K562 (cell line): ENCODE results near the gene ECD. TPM values are rescaled to one million over a fixed set of nuclear protein-coding genes. Genes with fewer than 3 reads are reported as not detected.

Experiments
- CBX1 ChIP-seq: sonication (generic); IDR thresholded peaks from 2 replicates; pipeline ENCODE4 v1.6.1; 2016; ENCODE audit warnings: antibody characterized with exemption, low read depth, mild to moderate bottlenecking
- CHD1 ChIP-seq: fragments of 200-600 bp; sonication (generic); IDR thresholded peaks from one replicate; pipeline ENCODE4 v1.6.1; 2012; ENCODE audit warnings: mild to moderate bottlenecking, moderate library complexity, low read length, inconsistent platforms
- GTF2F1 ChIP-seq: IDR thresholded peaks from 2 replicates; pipeline ENCODE4 v1.6.1; 2011; ENCODE audit warnings: low read depth, low read length, improper control_type of control experiment
- HDAC1 ChIP-seq, 2 experiments: fragments of 450-650 bp; IDR thresholded peaks; 2 replicates each; pipeline ENCODE4 v1.6.1; 2016 to 2017; ENCODE audit warnings: inconsistent platforms in 1 of 2, mild to moderate bottlenecking in 1 of 2, moderate library complexity in 1 of 2
- HEY1 ChIP-seq: fragments of 250-450 bp; sonication (Bioruptor Pico); IDR thresholded peaks from 2 replicates; pipeline ENCODE4 v1.5.0; 2020; ENCODE audit warnings: mild to moderate bottlenecking, moderate library complexity, borderline replicate concordance
- IFI16 ChIP-seq: fragments of 250-450 bp; sonication (Bioruptor Pico); IDR thresholded peaks from 2 replicates; pipeline ENCODE4 v2.1.2; 2022; ENCODE audit warnings: mild to moderate bottlenecking, inconsistent platforms
- MAZ ChIP-seq, 2 experiments: fragments of 450-650 bp in 1 of 2; sonication (generic) in 1 of 2; formaldehyde crosslinking; IDR thresholded peaks in 1 of 2; conservative IDR thresholded peaks in 1 of 2; 2 replicates each; pipeline versions ENCODE4 v1.4.0 to v1.5.0; 2020; ENCODE audit warnings: mild to moderate bottlenecking in 1 of 2, missing genetic modification reagents in 1 of 2
- MXI1 ChIP-seq: IDR thresholded peaks from 2 replicates; pipeline ENCODE4 v1.6.1; 2011; ENCODE audit warnings: low read depth, mild to moderate bottlenecking, improper control_type of control experiment, low read length
- NFRKB ChIP-seq: fragments of 450-650 bp; IDR thresholded peaks from 2 replicates; pipeline ENCODE4 v1.6.1; 2016; ENCODE audit warnings: low read depth
- PHB2 ChIP-seq: fragments of 450-650 bp; IDR thresholded peaks from 2 replicates; pipeline ENCODE4 v1.6.1; 2017; ENCODE audit warnings: low read depth
- POU5F1 ChIP-seq: fragments of 150-350 bp; IDR thresholded peaks from 2 replicates; pipeline ENCODE4 v1.6.1; 2014; ENCODE audit warnings: borderline replicate concordance, low read length, low read depth, mild to moderate bottlenecking; ENCODE audit not compliant: partially characterized antibody
- RBBP5 ChIP-seq: fragments of 200-600 bp; sonication (generic); IDR thresholded peaks from 2 replicates; pipeline ENCODE4 v1.6.1; 2012; ENCODE audit warnings: borderline replicate concordance, mild to moderate bottlenecking, low read length, control low read depth, inconsistent platforms; ENCODE audit not compliant: insufficient read depth, poor library complexity, severe bottlenecking
- SAFB ChIP-seq: fragments of 200-400 bp; formaldehyde crosslinking; IDR thresholded peaks from 2 replicates; pipeline ENCODE4 v1.6.1; 2017; ENCODE audit warnings: low read depth, low read length, borderline replicate concordance
- SMAD4 ChIP-seq: fragments of 250-450 bp; sonication (Bioruptor Pico); conservative IDR thresholded peaks from 2 replicates; pipeline ENCODE4 v1.8.0; 2021; ENCODE audit warnings: inconsistent platforms, mild to moderate bottlenecking, moderate library complexity
- TRIM24 ChIP-seq, 2 experiments: fragments of 450-650 bp; IDR thresholded peaks; 2 replicates each; pipeline ENCODE4 v1.6.1; 2016
- ZFPM2 ChIP-seq: fragments of 250-450 bp; sonication (Bioruptor Pico); IDR thresholded peaks from 2 replicates; pipeline ENCODE4 v1.5.1; 2022; ENCODE audit warnings: mild to moderate bottlenecking
- ZNF444 ChIP-seq: fragments of 250-450 bp; sonication (Bioruptor Pico); IDR thresholded peaks from 2 replicates; pipeline ENCODE4 v1.4.0; 2020; ENCODE audit warnings: mild to moderate bottlenecking, moderate library complexity
- ZNF785 ChIP-seq: fragments of 250-450 bp; sonication (Bioruptor Pico); IDR thresholded peaks from 2 replicates; pipeline ENCODE4 v1.4.0; 2020; ENCODE audit warnings: mild to moderate bottlenecking
- polyA plus RNA-seq, 8 experiments: library from polyadenylated mRNA; depleted of rRNA in 4 of 8; stranded (reverse) in 5 of 8; unstranded in 3 of 8; fragments of >200 nt; fragmentation: Nextera tagmentation in 2 of 8; fragmentation: Illumina TruSeq in 1 of 8; extraction: Ambion mirVana in 2 of 8; extraction: Trizol in 1 of 8; gene quantifications; 2 replicates each; pipeline versions ENCODE4 v1.2.1 to v1.2.3, GENCODE V29; 2011 to 2014; ENCODE audit warnings: inconsistent platforms in 1 of 8, missing spikeins in 1 of 8
- total RNA-seq, 7 experiments: library from RNA; depleted of rRNA in 6 of 7; stranded (reverse); fragments of >200 nt in 6 of 7; fragmentation: Illumina TruSeq in 2 of 7; extraction: Trizol in 2 of 7; gene quantifications; 2 replicates each; pipeline versions ENCODE4 v1.2.1 to v1.2.3, GENCODE V29; 2011 to 2021; ENCODE audit warnings: low replicate concordance in 1 of 7
- TF ChIP-seq, protein P1 (sequence below): IDR thresholded peaks from 2 replicates; pipeline ENCODE4 v1.6.1; 2011; ENCODE audit warnings: borderline replicate concordance, low read depth, mild to moderate bottlenecking, moderate library complexity, low read length; ENCODE audit not compliant: insufficient read depth, poor library complexity, severe bottlenecking
- TF ChIP-seq, protein P2 (sequence below): fragments of 250-450 bp; sonication (Bioruptor Pico); IDR thresholded peaks from 2 replicates; pipeline ENCODE4 v1.4.0; 2020

Gene ECD
- total and polyA plus RNA-seq, 9 of the 15 experiments (the other 6 are each of a cell fraction or from before 2014, with no cell fraction given): 33.5 to 79.9 (median 53.2) TPM

DNA sequence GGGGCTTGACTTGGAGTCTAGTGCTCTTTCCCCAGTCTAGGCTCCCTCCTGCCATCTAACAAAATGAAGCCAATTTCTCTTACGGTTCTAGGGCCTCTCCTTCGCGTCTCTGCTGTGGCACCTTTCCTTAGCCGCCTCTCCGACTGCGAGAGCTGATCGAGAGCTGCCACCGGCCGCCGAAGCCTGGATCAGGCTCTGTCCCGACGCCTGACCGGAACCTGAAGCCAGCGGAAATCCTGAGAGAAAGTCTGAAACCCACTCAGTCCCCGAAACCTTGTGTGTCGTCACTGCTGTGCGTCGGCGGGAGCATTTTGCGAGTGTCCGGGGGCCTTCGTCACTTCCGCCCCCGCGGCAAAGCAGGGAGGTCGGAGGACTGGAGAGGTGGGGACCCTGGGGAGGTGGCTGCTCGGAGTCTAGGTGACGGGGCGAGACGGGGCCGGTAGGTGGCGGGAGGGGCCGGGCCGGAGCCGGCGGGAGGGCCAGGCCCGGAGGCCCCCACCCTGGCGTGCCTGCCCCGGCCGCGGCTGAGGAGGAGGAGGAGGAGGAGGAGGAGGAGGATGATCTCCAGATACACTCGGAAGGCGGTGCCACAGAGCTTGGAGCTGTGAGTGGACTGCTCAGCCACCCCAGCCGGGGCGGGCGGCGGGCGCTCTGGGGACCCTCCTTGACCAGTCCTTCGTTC is at the start of gene ECD, which contains the start of gene FAM149B1 (continued):
- TF ChIP-seq, protein P1, sequence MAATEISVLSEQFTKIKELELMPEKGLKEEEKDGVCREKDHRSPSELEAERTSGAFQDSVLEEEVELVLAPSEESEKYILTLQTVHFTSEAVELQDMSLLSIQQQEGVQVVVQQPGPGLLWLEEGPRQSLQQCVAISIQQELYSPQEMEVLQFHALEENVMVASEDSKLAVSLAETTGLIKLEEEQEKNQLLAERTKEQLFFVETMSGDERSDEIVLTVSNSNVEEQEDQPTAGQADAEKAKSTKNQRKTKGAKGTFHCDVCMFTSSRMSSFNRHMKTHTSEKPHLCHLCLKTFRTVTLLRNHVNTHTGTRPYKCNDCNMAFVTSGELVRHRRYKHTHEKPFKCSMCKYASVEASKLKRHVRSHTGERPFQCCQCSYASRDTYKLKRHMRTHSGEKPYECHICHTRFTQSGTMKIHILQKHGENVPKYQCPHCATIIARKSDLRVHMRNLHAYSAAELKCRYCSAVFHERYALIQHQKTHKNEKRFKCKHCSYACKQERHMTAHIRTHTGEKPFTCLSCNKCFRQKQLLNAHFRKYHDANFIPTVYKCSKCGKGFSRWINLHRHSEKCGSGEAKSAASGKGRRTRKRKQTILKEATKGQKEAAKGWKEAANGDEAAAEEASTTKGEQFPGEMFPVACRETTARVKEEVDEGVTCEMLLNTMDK: peak; percentile 75
- TF ChIP-seq POU5F1 (peak; percentile 47), MAZ (CRISPR knock-in tag; conservative IDR thresholded peaks at IDR 0.05 in 1 of 2, IDR thresholded peaks at IDR 0.05 in 1 of 2) (peak; percentile 91 to 99), CHD1 (peak; percentile 66), HDAC1 (IDR thresholded peaks at IDR 0.05) (peak in 1 of 2 experiments; percentile 64; a peak in 2 of 4 replicates), RBBP5 (peak; percentile 94), NFRKB (peak; percentile 75; the same call in 1 of the 2 replicates), TRIM24 (IDR thresholded peaks at IDR 0.05) (peak in 1 of 2 experiments; percentile 38; a peak in 1 of 4 replicates), SMAD4 (CRISPR knock-in tag) (peak; percentile 80), GTF2F1 (peak; percentile 73; the same call in 1 of the 2 replicates), CBX1 (peak; percentile 83), IFI16 (no peak), MXI1 (peak; percentile 14; the same call in 1 of the 2 replicates), ZFPM2 (CRISPR knock-in tag) (0 out of 2 replicates have a peak, but pooled peaks have one; percentile 36), ZNF444 (no peak), SAFB (0 out of 2 replicates have a peak, but pooled peaks have one; percentile 13), PHB2 (0 out of 2 replicates have a peak, but pooled peaks have one; percentile 48), HEY1 (CRISPR knock-in tag) (no peak), ZNF785 (CRISPR knock-in tag) (no peak)
- TF ChIP-seq, protein P2, sequence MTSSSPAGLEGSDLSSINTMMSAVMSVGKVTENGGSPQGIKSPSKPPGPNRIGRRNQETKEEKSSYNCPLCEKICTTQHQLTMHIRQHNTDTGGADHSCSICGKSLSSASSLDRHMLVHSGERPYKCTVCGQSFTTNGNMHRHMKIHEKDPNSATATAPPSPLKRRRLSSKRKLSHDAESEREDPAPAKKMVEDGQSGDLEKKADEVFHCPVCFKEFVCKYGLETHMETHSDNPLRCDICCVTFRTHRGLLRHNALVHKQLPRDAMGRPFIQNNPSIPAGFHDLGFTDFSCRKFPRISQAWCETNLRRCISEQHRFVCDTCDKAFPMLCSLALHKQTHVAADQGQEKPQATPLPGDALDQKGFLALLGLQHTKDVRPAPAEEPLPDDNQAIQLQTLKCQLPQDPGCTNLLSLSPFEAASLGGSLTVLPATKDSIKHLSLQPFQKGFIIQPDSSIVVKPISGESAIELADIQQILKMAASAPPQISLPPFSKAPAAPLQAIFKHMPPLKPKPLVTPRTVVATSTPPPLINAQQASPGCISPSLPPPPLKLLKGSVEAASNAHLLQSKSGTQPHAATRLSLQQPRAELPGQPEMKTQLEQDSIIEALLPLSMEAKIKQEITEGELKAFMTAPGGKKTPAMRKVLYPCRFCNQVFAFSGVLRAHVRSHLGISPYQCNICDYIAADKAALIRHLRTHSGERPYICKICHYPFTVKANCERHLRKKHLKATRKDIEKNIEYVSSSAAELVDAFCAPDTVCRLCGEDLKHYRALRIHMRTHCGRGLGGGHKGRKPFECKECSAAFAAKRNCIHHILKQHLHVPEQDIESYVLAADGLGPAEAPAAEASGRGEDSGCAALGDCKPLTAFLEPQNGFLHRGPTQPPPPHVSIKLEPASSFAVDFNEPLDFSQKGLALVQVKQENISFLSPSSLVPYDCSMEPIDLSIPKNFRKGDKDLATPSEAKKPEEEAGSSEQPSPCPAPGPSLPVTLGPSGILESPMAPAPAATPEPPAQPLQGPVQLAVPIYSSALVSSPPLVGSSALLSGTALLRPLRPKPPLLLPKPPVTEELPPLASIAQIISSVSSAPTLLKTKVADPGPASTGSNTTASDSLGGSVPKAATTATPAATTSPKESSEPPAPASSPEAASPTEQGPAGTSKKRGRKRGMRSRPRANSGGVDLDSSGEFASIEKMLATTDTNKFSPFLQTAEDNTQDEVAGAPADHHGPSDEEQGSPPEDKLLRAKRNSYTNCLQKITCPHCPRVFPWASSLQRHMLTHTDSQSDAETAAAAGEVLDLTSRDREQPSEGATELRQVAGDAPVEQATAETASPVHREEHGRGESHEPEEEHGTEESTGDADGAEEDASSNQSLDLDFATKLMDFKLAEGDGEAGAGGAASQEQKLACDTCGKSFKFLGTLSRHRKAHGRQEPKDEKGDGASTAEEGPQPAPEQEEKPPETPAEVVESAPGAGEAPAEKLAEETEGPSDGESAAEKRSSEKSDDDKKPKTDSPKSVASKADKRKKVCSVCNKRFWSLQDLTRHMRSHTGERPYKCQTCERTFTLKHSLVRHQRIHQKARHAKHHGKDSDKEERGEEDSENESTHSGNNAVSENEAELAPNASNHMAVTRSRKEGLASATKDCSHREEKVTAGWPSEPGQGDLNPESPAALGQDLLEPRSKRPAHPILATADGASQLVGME (CRISPR knock-in tag): 0 out of 2 replicates have a peak, but pooled peaks have one; percentile 63
